ENCODE data around the gene MEST. TPM values are rescaled to one million over a fixed set of nuclear protein-coding genes. Genes with fewer than 3 reads are reported as not detected.

The MEST gene
- 44.4 TPM for total RNA-seq (2021; ENCODE audit: unreplicated experiment)
- 50.2 TPM for polyA plus RNA-seq (2012; ENCODE audit: insufficient read length)
- Bru-seq, nascent RNA, result percentile 64 among the genes with signal in this experiment
- percentile 65 among the genes with signal in this experiment for BruChase-seq, experiment 1, labeled RNA remaining after a 2-hour chase
- percentile 80 among the genes with signal in this experiment for BruChase-seq, experiment 2, labeled RNA remaining after a 6-hour chase
- long read RNA-seq, transcript MEST-202 (12 exons, 2,443 nt), result major isoform, 40 of 97 reads
- long read RNA-seq, transcript MEST-201 (12 exons, 2,505 nt), result minor isoform, 34 of 97 reads
- long read RNA-seq, partial matches to known transcripts, result 16 of 97 reads
- long read RNA-seq, other reads (novel, unspliced or antisense), result 6 of 97 reads

GRCh38 chr7:130491841-130492522 lies at the start of gene MEST:
Gene MEST (plus strand): TSS chr7:130492085. CDS start chr7:130492314, 229 bp downstream.
- H3K9me3 ChIP-seq (ENCODE audit: control insufficient read depth, insufficient read depth, low read depth, low read length), result 0 out of 2 replicates have a peak, but pooled peaks cover 3% of the 10 kb centered on the region
- CTCF ChIA-PET, result interaction anchor here (0.8 kb wide), 1 partner anchor 363 kb away, joined by 3 read pairs; no protein-coding TSS in a partner anchor
- in situ Hi-C loops (cut with HindIII; ENCODE audit: low pct_unique_long_range_greater_than_20kb, low sequenced_read_pairs), result no loop called here
- BruUV-seq (replicated peaks), result no TSS peak
- H3K27ac ChIP-seq (ENCODE audit: low read length), result peak within 1 kb of the TSS; percentile 75
- peaks cover 17% of the 10 kb centered on the region for H3K4me1 ChIP-seq (ENCODE audit: control insufficient read depth, insufficient read depth, low read length)
- no peak for DNase-seq (ENCODE audit: low read depth, low spot score)
- H3K4me3 ChIP-seq (ENCODE audit: low read depth in 2 of 2, low read length in 2 of 2), result peak within 1 kb of the TSS; percentile 39 to 55
- intact Hi-C loops (cut with micrococcal nuclease; ENCODE audit: unreplicated experiment), result loop anchor here (10.0 kb wide), 1 partner anchor 417 kb away; the partner anchor contains the start of gene KLHDC10
- H3K27me3 ChIP-seq (ENCODE audit: control insufficient read depth, insufficient read depth, low read length), result no peaks in the 10 kb centered on the region
- peak; percentile 35 for ATAC-seq
- POLR2A ChIA-PET, result no interaction called here
- no peaks in the 10 kb centered on the region for H3K36me3 ChIP-seq (ENCODE audit: control insufficient read depth, insufficient read depth, low read length)
- TF ChIP-seq REST (IDR thresholded peaks at IDR 0.05; ENCODE audit: insufficient read depth in 1 of 2, low read depth in 2 of 2, low read length in 1 of 2), result no peak
- no peak for TF ChIP-seq SIN3A (IDR thresholded peaks at IDR 0.05; ENCODE audit: borderline replicate concordance, insufficient read depth, low read depth, low read length)
- TF ChIP-seq TCF7L2 (IDR thresholded peaks at IDR 0.05; ENCODE audit: low read depth, low read length), result no peak
- no peak for TF ChIP-seq CTCF (IDR thresholded peaks at IDR 0.05)
- TF ChIP-seq POLR2AphosphoS5 (IDR thresholded peaks at IDR 0.05; ENCODE audit: low read depth, low read length), result no peak

GRCh38 chr7:130442601-130443000 lies 49.3 kb upstream of the MEST start:
- Histone ChIP-seq H3K4me3 (ENCODE audit: low read depth in 2 of 2, low read length in 2 of 2) (no peak overlapping the region), H3K27ac (ENCODE audit: low read length) (no peak overlapping the region), H3K4me1 (ENCODE audit: control insufficient read depth, insufficient read depth, low read length) (peaks cover 6% of the 10 kb centered on the region), H3K27me3 (ENCODE audit: control insufficient read depth, insufficient read depth, low read length) (no peaks in the 10 kb centered on the region), H3K36me3 (ENCODE audit: control insufficient read depth, insufficient read depth, low read length) (no peaks in the 10 kb centered on the region), H3K9me3 (ENCODE audit: control insufficient read depth, insufficient read depth, low read depth, low read length) (peaks cover 3% of the 10 kb centered on the region; the same call in 1 of the 2 replicates)
- ChIA-PET POLR2A (no interaction called here), CTCF (no interaction called here)
- no TSS peak for BruUV-seq (replicated peaks)
- in situ Hi-C loops (cut with HindIII; ENCODE audit: low pct_unique_long_range_greater_than_20kb, low sequenced_read_pairs) (no loop called here), intact Hi-C loops (cut with micrococcal nuclease; ENCODE audit: unreplicated experiment) (no loop called here)
- no peak for TF ChIP-seq TCF7L2 (IDR thresholded peaks at IDR 0.05; ENCODE audit: low read depth, low read length)
- TF ChIP-seq REST (IDR thresholded peaks at IDR 0.05; ENCODE audit: insufficient read depth in 1 of 2, low read depth in 2 of 2, low read length in 1 of 2), result no peak
- TF ChIP-seq SIN3A (IDR thresholded peaks at IDR 0.05; ENCODE audit: borderline replicate concordance, insufficient read depth, low read depth, low read length), result no peak
- TF ChIP-seq CTCF (IDR thresholded peaks at IDR 0.05), result no peak
- TF ChIP-seq POLR2AphosphoS5 (IDR thresholded peaks at IDR 0.05; ENCODE audit: low read depth, low read length), result no peak
- DNase-seq (ENCODE audit: low read depth, low spot score) (no peak), ATAC-seq (no peak)
